GM06990 (cell line): ENCODE data around the gene PHAF1.

Source experiments
- DNase-seq: peaks from one replicate; pipeline ENCODE4 v3.0.0-alpha.2; 2011; ENCODE audit not compliant: insufficient read length; ENCODE audit errors: extremely low read depth
- H3K27me3 ChIP-seq: replicated peaks from 2 replicates; pipeline ENCODE4 v1.6.0; 2011; ENCODE audit warnings: low read length; ENCODE audit not compliant: control insufficient read depth, insufficient read depth
- H3K36me3 ChIP-seq: 2 replicates; pipeline ENCODE4 v1.5.1; 2011; ENCODE audit warnings: low read length; ENCODE audit not compliant: control insufficient read depth, insufficient read depth
- H3K4me3 ChIP-seq: replicated peaks from 2 replicates; pipeline ENCODE4 v1.5.1; 2011; ENCODE audit warnings: low read depth, mild to moderate bottlenecking, control low read depth, low read length
- TF ChIP-seq, protein P1 (sequence below): IDR thresholded peaks from 2 replicates; pipeline ENCODE4 v1.5.1; 2011; ENCODE audit warnings: low read length, control low read depth, mild to moderate bottlenecking, inconsistent platforms; ENCODE audit not compliant: insufficient read depth, poor library complexity, severe bottlenecking

Gene PHAF1

DNA sequence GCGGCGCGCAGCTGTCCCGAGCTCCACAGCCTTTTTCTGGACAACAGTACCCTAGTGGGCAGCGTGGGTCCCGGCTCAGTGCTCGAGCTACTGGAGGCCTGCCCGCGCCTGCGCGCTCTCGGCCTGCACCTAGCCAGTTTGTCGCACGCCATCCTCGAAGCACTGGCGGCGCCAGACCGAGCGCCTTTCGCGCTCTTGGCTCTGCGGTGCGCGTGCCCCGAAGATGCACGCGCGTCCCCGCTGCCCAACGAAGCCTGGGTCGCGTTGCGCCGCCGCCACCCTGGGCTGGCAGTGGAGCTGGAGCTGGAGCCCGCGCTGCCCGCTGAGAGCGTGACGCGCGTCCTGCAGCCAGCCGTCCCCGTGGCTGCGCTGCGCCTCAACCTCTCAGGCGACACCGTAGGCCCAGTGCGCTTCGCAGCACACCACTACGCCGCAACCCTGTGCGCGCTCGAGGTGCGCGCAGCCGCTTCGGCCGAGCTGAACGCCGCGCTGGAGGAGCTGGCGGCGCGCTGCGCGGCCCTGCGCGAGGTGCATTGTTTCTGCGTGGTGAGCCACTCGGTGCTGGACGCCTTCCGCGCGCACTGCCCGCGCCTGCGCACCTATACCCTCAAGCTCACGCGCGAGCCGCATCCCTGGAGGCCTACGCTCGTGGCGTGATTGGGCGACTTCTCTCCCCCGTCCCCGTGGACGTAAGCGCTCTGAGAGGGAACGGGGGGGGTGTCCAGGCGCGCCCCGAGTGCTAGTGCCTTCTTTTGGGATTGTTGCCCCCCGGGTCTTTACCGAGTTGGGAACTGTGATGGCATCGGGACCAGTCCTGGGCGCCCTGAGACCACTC is 53.6 kb downstream of the PHAF1 start:
- peak; percentile 78 for DNase-seq
- Histone ChIP-seq H3K36me3 (no peaks in the 10 kb centered on the region; the same call in 1 of the 2 replicates), H3K4me3 (peak overlapping the region; percentile 22), H3K27me3 (no peaks in the 10 kb centered on the region; the same call in 1 of the 2 replicates)
- TF ChIP-seq, protein P1, sequence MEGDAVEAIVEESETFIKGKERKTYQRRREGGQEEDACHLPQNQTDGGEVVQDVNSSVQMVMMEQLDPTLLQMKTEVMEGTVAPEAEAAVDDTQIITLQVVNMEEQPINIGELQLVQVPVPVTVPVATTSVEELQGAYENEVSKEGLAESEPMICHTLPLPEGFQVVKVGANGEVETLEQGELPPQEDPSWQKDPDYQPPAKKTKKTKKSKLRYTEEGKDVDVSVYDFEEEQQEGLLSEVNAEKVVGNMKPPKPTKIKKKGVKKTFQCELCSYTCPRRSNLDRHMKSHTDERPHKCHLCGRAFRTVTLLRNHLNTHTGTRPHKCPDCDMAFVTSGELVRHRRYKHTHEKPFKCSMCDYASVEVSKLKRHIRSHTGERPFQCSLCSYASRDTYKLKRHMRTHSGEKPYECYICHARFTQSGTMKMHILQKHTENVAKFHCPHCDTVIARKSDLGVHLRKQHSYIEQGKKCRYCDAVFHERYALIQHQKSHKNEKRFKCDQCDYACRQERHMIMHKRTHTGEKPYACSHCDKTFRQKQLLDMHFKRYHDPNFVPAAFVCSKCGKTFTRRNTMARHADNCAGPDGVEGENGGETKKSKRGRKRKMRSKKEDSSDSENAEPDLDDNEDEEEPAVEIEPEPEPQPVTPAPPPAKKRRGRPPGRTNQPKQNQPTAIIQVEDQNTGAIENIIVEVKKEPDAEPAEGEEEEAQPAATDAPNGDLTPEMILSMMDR, result no peak

GRCh38 chr16:67163999-67164558 is 54.3 kb downstream of the PHAF1 start:
- Histone ChIP-seq H3K4me3 (no peak overlapping the region), H3K36me3 (no peaks in the 10 kb centered on the region; the same call in 1 of the 2 replicates), H3K27me3 (no peaks in the 10 kb centered on the region; the same call in 1 of the 2 replicates)
- TF ChIP-seq, protein P1, result no peak
- DNase-seq, result no peak

- TF ChIP-seq, protein P1, result no peak
- Histone ChIP-seq H3K4me3 (no peak within 1 kb of the TSS; the same call in 1 of the 2 replicates), H3K36me3 (no peaks in the 10 kb centered on the region; the same call in 1 of the 2 replicates), H3K27me3 (no peaks in the 10 kb centered on the region; the same call in 1 of the 2 replicates)
- no peak for DNase-seq
These were observed 54.9 kb downstream of the PHAF1 start, which contains the start of gene HSF4 for GRCh38 chr16:67164599-67165061. HSF4 (plus strand) TSS chr16:67164745; CDS start chr16:67164812, 67 bp downstream.

GRCh38 chr16:67165121-67166078 is 55.7 kb downstream of the PHAF1 start:
- Histone ChIP-seq H3K36me3 (no peaks in the 10 kb centered on the region; the same call in 1 of the 2 replicates), H3K4me3 (no peak overlapping the region), H3K27me3 (no peaks in the 10 kb centered on the region; the same call in 1 of the 2 replicates)
- no peak for DNase-seq
- TF ChIP-seq, protein P1, result no peak

GRCh38 chr16:67166110-67166547 is 56.4 kb downstream of the PHAF1 start:
- Histone ChIP-seq H3K4me3 (no peak overlapping the region), H3K27me3 (no peaks in the 10 kb centered on the region; the same call in 1 of the 2 replicates), H3K36me3 (no peaks in the 10 kb centered on the region; the same call in 1 of the 2 replicates)
- DNase-seq, result no peak
- TF ChIP-seq, protein P1, result no peak
